ENCODE data around the gene MID1.

The MID1 gene

GRCh38 chrX:10519761-10520160, 100.6 kb downstream of the MID1 start:
- no peak for DNase-seq

DNA sequence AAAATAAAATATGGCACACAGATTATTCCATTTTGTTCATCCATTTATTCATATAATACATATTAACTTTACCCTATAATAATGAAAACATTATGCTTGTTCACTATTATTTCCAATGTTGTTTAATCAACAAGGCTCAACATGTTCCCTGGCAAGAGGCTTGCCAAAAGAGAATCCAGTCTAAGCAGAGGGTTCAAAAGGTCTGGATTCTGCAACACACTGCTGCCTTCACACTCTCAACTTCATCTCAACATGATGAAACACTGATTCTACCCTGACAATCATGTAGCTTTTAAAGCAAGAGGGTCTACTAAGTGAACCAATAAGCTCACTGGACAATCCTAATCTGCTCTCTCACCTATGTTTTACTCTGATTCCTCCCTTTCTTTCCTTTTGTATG, 101.1 kb downstream of the MID1 start:
- no peak for DNase-seq

DNA sequence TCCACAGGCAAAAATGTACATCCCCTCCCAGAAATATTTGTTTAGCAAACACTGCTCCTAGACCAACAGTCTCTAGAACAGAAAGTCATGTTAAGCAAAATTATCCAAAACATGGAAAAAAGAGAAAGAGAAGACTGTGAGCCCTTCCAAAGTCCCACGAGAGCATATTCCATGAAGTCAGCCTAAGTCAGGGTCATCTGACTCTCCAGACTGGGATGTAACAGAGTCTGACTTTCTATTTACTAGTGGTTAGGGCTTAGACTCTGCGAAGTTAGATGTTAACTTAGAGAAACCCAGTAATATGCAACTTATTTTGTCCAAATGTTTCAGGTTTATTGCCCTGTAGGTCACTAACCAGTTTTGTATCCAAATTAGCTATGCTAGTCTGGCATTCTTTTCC, 102.3 kb downstream of the MID1 start:
- no peak for DNase-seq

- no peak for DNase-seq
Measured at GRCh38 chrX:10516781-10517322, 103.5 kb downstream of the MID1 start.

- DNase-seq, result no peak
Measured at GRCh38 chrX:10514891-10515290, 105.5 kb downstream of the MID1 start.

DNA sequence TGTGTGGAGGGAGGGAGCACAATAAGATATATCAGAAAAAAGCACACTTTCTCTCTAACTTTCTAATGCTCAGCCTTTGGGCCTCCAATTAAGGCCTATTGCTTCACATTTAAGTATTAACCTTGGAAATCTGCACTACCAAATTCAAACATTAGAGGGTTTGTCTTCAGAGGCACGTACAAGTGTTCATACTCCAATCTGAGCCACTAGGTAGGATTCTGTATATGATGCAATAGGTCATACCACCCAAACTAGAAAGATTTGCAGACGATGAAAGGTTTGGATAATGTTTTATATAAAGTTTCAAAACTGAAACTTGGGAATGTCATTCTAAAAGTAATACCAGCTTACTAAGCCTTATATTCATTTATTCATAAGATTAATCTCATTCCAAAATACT, 106.4 kb downstream of the MID1 start:
- DNase-seq, result peak; percentile 1

- no peak for DNase-seq
Measured at GRCh38 chrX:10512741-10513140, 107.6 kb downstream of the MID1 start.

GRCh38 chrX:10512258-10512657, 108.1 kb downstream of the MID1 start:
- DNase-seq, result peak; percentile 16

DNA sequence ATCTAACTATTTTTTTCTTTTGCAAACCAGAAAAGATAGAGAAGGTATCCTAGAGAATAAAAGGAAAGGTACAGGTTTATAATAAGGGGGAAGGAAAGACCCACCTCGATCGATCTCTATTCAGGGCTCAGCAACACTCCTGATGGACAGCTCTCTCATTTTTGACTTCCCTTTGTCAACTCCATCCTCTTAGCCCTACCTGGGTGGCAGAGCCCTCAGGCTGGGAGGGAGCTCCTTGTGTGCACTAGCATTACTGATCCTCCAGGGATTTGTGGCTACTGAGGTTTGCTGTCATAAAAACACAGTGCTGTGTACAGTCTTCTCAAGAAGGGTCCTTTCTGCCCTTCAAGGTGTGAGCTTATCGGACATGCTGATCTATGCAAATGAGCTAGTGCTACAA, 111.0 kb downstream of the MID1 start:
- DNase-seq, result no peak

- DNase-seq, result no peak
Measured at GRCh38 chrX:10508891-10509290, 111.5 kb downstream of the MID1 start.

GRCh38 chrX:10507876-10508275, 112.5 kb downstream of the MID1 start:
- no peak for DNase-seq

- no peak for DNase-seq
Measured at GRCh38 chrX:10507181-10507580, 113.2 kb downstream of the MID1 start.

DNA sequence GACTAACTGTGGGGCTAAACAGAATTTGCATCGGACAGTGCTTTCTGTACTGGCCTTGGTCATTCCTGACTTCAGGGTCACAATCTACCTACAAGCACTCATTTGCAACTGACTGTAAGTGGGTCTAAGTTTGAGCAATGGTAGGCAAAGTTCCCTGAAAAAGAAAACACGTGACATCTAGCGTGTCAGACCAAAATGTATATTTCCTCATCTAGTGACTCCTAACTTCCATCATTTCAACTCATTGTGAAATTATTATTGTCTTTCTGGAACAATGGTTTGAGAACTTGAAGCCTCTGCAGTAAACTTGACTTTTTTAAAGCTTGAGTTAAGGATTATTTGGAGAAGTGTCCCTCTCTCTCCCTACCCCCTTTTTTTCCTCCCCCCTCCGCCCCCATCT, 113.6 kb downstream of the MID1 start:
- no peak for DNase-seq

DNA sequence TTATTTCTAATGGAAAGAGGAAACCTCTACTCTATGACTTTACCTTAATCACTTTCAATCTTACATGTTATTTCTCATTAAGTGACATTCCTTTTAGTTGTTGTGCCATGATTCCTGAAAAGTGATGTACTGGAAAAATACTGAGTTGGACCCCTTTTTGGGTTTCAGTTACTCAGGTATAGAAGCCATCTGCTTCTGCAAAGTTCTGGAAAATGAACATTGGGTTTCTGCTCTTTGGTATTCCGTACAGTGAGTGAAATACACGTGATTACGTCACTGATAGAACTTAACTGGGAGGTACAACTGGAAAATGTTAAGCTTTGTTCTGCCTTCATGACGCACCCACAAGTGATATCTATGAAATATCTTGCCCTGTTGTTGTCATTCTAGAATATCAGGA, 114.7 kb downstream of the MID1 start:
- DNase-seq, result no peak

DNA sequence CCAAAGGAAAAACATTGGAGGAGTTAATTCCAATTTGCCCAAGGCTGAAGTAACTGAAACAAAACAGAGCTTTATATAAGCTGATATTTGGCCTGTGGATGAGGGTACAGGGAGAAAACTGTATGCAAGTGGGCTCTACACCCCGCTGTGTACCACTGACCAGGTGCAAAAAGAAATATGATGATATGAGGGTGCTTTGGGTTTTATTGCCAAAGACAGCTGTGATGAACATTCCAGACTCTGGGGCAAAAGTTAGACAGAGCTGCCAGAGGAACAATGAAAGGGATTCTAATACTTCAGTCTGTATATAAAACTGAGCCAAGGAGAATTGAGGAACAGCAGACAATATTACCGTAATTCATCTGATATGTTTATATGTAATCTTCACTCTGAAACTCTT, 117.4 kb downstream of the MID1 start:
- DNase-seq, result no peak

DNA sequence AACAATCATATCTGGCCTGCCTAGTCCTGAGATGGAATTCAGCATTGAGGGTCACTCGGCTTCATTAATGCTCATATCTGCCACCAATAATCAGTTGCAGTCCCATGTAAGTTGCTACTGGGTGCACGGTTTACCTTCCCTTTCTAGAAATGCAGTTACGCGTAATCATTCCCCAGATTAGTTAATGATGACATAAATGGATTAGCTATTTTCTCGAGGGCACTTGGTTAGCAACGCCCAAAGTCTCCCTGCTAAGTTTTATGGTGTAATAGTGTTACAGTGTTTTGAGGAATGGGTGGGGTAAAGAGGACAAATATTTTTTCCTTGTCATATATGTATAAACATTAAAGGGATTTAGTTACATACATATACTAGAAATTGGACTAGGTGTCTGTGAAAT, 118.8 kb downstream of the MID1 start:
- DNase-seq, result no peak

GRCh38 chrX:10496345-10496965, 123.9 kb downstream of the MID1 start:
- peak; percentile 57 for DNase-seq

DNA sequence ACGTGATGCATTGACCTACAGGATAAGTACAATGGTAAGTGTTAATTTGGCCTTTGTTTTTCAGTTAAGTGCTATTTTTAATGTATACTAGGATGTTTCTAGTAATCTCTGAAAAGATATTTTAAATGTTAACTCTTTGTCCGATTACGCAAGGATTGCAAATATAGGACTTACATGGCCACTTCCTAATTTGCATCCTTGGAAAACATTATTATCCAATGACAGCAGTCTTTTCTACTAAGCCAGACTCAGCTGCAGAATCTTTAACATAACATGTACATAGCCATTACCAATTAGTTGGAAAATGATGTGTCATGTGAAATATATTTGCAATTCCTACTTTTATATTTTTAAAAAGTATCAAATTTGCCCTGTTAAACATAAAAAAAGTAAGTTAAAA, 124.7 kb downstream of the MID1 start:
- no peak for DNase-seq

- no peak for DNase-seq
Measured at GRCh38 chrX:10492250-10492649, 128.1 kb downstream of the MID1 start.

- no peak for DNase-seq
Measured at GRCh38 chrX:10486373-10486772, 134.0 kb downstream of the MID1 start.

GRCh38 chrX:10485326-10485725, 135.1 kb downstream of the MID1 start:
- no peak for DNase-seq

DNA sequence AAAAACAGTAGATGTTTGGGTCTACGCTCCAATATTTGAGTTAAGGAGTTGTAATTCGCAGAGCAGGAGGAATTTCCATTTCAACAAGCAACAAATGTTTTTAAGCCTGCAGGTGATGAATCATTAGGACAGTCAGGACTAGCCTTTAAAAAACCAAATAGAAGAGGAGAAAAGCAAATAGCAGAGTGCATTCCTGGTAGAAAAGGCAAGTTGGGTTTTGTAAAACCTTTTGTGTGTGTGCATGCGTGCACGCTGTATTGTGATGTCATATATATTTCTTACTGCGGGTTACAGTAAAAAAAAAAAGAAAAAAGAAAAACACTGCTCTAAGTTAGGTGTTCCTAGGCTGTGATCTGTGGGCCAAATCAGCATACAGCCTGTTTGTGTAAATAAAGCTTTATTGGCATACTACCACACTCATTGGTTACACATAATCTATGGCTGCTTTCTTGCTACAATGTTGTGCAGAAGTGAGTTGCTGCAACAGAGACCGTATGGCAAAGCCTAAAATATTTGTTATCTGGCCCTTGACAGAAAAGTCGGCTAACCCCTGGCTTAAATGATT, 135.6 kb downstream of the MID1 start:
- no peak for DNase-seq

- no peak for DNase-seq
Measured at GRCh38 chrX:10483191-10483831, 137.1 kb downstream of the MID1 start.

DNA sequence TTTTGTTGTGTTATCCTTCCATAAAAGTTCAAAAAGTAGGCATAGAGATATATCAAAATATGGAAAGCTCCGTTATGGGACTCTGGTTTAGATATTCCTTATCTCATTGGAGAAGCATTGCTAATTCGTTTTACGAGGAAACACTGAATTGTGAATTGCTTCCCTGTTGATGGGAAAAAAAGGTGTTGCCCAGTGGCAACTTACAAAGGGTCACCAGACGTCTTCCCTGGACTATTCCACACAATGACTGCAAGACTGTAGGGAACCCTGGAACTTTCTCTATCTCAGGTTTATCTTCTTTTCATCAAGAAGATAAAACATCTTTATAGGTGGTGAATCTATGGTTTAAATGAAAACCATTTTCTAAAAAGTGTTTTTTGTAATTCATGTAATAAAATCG, 137.7 kb downstream of the MID1 start:
- DNase-seq, result no peak

DNA sequence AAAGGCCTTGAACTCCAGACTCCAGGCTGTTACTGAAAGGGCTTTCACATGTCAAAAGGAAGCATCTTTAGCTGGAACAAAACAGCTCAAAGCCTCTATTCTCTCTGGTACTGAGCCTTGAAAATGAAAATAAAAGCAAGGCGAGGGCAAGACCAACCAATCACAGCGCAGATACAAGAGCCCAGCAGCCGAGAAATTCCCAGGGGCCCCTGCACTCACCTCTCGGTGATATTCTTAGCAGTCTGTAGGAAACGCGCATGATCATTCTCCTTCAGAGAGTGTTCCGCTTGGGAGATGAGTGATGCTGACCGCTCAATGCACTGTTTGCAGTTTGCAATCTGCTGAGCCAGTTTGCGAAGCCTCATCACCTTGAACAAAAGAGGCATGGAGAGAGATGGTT, 138.1 kb downstream of the MID1 start:
- no peak for DNase-seq

Data from hematopoietic multipotent progenitor cell treated with erythropoietin and hydrocortisone succinate and interleukin-3 and kit ligand, for 4 days (in vitro differentiated cells).